Hepatocyte (in vitro differentiated cells): ENCODE measurements around the gene CNGA1. TPM values are rescaled to one million over a fixed set of nuclear protein-coding genes. Genes with fewer than 3 reads are reported as not detected.
"Not testable (repeated sequence)": the region's sequence is repeated elsewhere in the genome, so short reads cannot be mapped to it uniquely, and the experiment has no call there.

Source experiments
- DNase-seq: peaks from one replicate; pipeline ENCODE4 v3.0.0-alpha.2; 2016; ENCODE audit warnings: low spot score
- H2AFZ ChIP-seq: fragments of 200-600 bp; sonication (generic); 2 replicates; pipeline ENCODE4 v1.6.0; 2016; ENCODE audit warnings: antibody characterized with exemption, mild to moderate bottlenecking
- H3K27ac ChIP-seq: fragments of 200-600 bp; sonication (generic); 2 replicates; pipeline ENCODE4 v1.5.1; 2016; ENCODE audit warnings: mild to moderate bottlenecking
- H3K27me3 ChIP-seq: fragments of 200-600 bp; sonication (generic); 2 replicates; pipeline ENCODE4 v1.6.1; 2016
- H3K36me3 ChIP-seq: fragments of 200-600 bp; sonication (generic); replicated peaks from 2 replicates; pipeline ENCODE4 v1.5.1; 2016; ENCODE audit warnings: low read depth; ENCODE audit not compliant: insufficient read depth
- H3K4me1 ChIP-seq: fragments of 200-600 bp; sonication (generic); 2 replicates; pipeline ENCODE4 v1.5.1; 2016; ENCODE audit warnings: mild to moderate bottlenecking, moderate library complexity; ENCODE audit not compliant: insufficient read depth
- H3K4me2 ChIP-seq: fragments of 200-600 bp; sonication (generic); 2 replicates; pipeline ENCODE4 v1.6.0; 2016
- H3K4me3 ChIP-seq: fragments of 200-600 bp; sonication (generic); 2 replicates; pipeline ENCODE4 v1.5.1; 2016; ENCODE audit warnings: mild to moderate bottlenecking
- H3K79me2 ChIP-seq: fragments of 200-600 bp; sonication (generic); 2 replicates; pipeline ENCODE4 v1.6.0; 2017; ENCODE audit warnings: mild to moderate bottlenecking
- H3K9me2 ChIP-seq: fragments of 200-600 bp; sonication (generic); replicated peaks from 2 replicates; pipeline ENCODE4 v1.6.0; 2017; ENCODE audit warnings: mild to moderate bottlenecking; ENCODE audit not compliant: insufficient read depth
- H3K9me3 ChIP-seq: fragments of 200-600 bp; sonication (generic); 2 replicates; pipeline ENCODE4 v1.5.1; 2016; ENCODE audit warnings: low read depth, mild to moderate bottlenecking
- H4K20me1 ChIP-seq: fragments of 200-600 bp; sonication (generic); 2 replicates; pipeline ENCODE4 v1.6.0; 2016; ENCODE audit warnings: mild to moderate bottlenecking; ENCODE audit not compliant: insufficient read depth, poor library complexity, severe bottlenecking
- CTCF ChIP-seq: fragments of 200-600 bp; sonication (generic); IDR thresholded peaks from 2 replicates; pipeline ENCODE4 v1.5.1; 2016; ENCODE audit warnings: antibody characterized with exemption, mild to moderate bottlenecking; ENCODE audit not compliant: poor library complexity
- EZH2 ChIP-seq: fragments of 200-600 bp; sonication (generic); IDR thresholded peaks from 2 replicates; pipeline ENCODE4 v1.6.1; 2016; ENCODE audit warnings: antibody characterized with exemption, mild to moderate bottlenecking, borderline replicate concordance
- EZH2phosphoT487 ChIP-seq: fragments of 200-600 bp; sonication (generic); IDR thresholded peaks from one replicate; pipeline ENCODE4 v1.6.1; 2018; ENCODE audit warnings: antibody characterized with exemption, mild to moderate bottlenecking, low read depth, moderate library complexity; ENCODE audit not compliant: unreplicated experiment, severe bottlenecking
- WGBS: methylation state at CpG from one replicate; pipeline ENCODE4 v1.1.6; 2016; ENCODE audit warnings: low lambda C conversion rate; ENCODE audit errors: missing lambda C conversion rate; 5-methylcytosine and 5-hydroxymethylcytosine counted together
- polyA plus RNA-seq: library from polyadenylated mRNA; unstranded; fragments of >200 nt; fragmentation: Nextera tagmentation; extraction: Ambion mirVana; gene quantifications from 2 replicates; pipeline ENCODE4 v1.2.1, GENCODE V29; 2016
- total RNA-seq: library from RNA; depleted of rRNA; stranded (reverse); fragments of >200 nt; gene quantifications from 2 replicates; pipeline ENCODE4 v1.2.3, GENCODE V29; 2014

The CNGA1 gene
- total and polyA plus RNA-seq, 2 experiments from 2014 or later = 4.6 TPM

GRCh38 chr4:48005781-48006180 lies 10.7 kb downstream of the CNGA1 start:
- Histone ChIP-seq H3K27me3 (no peaks in the 10 kb centered on the region), H3K9me3 (peaks cover 4% of the 10 kb centered on the region), H3K4me2 (no peak overlapping the region), H3K36me3 (no peaks in the 10 kb centered on the region), H3K9me2 (no peaks in the 10 kb centered on the region), H3K79me2 (no peaks in the 10 kb centered on the region), H3K4me3 (no peak overlapping the region), H3K27ac (no peak overlapping the region), H3K4me1 (no peaks in the 10 kb centered on the region), H4K20me1 (no peaks in the 10 kb centered on the region), H2AFZ (no peak overlapping the region)
- DNase-seq = no peak
- TF ChIP-seq EZH2 = no peak
- TF ChIP-seq EZH2phosphoT487 = no peak
- TF ChIP-seq CTCF = no peak
- 96% methylated on average over 2 of the region's 2 CpGs for WGBS

GRCh38 chr4:48003568-48003967 lies 12.9 kb downstream of the CNGA1 start:
- not testable (repeated sequence) for H3K9me3 ChIP-seq, H4K20me1 ChIP-seq, H3K27me3 ChIP-seq, H3K27ac ChIP-seq, DNase-seq, H3K4me1 ChIP-seq, H2AFZ ChIP-seq, H3K36me3 ChIP-seq, H3K79me2 ChIP-seq, H3K4me2 ChIP-seq, H3K4me3 ChIP-seq, H3K9me2 ChIP-seq
- peak; percentile 19 for TF ChIP-seq CTCF
- 75% methylated on average over 2 of the region's 2 CpGs for WGBS

- 80% methylated on average over 1 of the region's 1 CpG for WGBS
- H3K36me3 ChIP-seq = no peaks in the 10 kb centered on the region
- no peak overlapping the region for H3K4me3 ChIP-seq
- no peaks in the 10 kb centered on the region for H3K27me3 ChIP-seq
- H3K9me2 ChIP-seq = no peaks in the 10 kb centered on the region
- TF ChIP-seq CTCF = no peak
- H2AFZ ChIP-seq = no peak overlapping the region
- H3K79me2 ChIP-seq = no peaks in the 10 kb centered on the region
- H3K9me3 ChIP-seq = peaks cover 4% of the 10 kb centered on the region
- H3K4me1 ChIP-seq = no peaks in the 10 kb centered on the region
- no peak for DNase-seq
- H3K27ac ChIP-seq = no peak overlapping the region
- H4K20me1 ChIP-seq = no peaks in the 10 kb centered on the region
- H3K4me2 ChIP-seq = no peak overlapping the region
Observed at GRCh38 chr4:48002267-48002666, 14.2 kb downstream of the CNGA1 start.

GRCh38 chr4:47996021-47996420 lies 20.5 kb downstream of the CNGA1 start:
- no peaks in the 10 kb centered on the region for H3K36me3 ChIP-seq
- WGBS = 74% methylated on average over 1 of the region's 1 CpG
- TF ChIP-seq CTCF (no peak), EZH2 (no peak), EZH2phosphoT487 (no peak)
- no peak overlapping the region for H3K27ac ChIP-seq
- H3K4me3 ChIP-seq = no peak overlapping the region
- no peak for DNase-seq
- H2AFZ ChIP-seq = no peak overlapping the region
- no peaks in the 10 kb centered on the region for H3K9me2 ChIP-seq
- H3K4me2 ChIP-seq = no peak overlapping the region
- peaks cover 6% of the 10 kb centered on the region for H3K9me3 ChIP-seq
- no peaks in the 10 kb centered on the region for H3K27me3 ChIP-seq
- H3K4me1 ChIP-seq = no peaks in the 10 kb centered on the region
- no peaks in the 10 kb centered on the region for H4K20me1 ChIP-seq
- H3K79me2 ChIP-seq = no peaks in the 10 kb centered on the region

- H3K9me3 ChIP-seq, H3K4me3 ChIP-seq, H3K9me2 ChIP-seq, H2AFZ ChIP-seq, H3K27ac ChIP-seq, H3K79me2 ChIP-seq, DNase-seq, H4K20me1 ChIP-seq, H3K36me3 ChIP-seq, H3K27me3 ChIP-seq, H3K4me1 ChIP-seq, H3K4me2 ChIP-seq: not testable (repeated sequence)
- 100% methylated on average over 1 of the region's 1 CpG for WGBS
Observed at GRCh38 chr4:47992475-47992874, 24.0 kb downstream of the CNGA1 start.
